Left colon (tissue), 2 donors: ENCODE results near the gene E2F3. TPM values are rescaled to one million over a fixed set of nuclear protein-coding genes. Genes with fewer than 3 reads are reported as not detected.
A peak's percentile ranks its signal among the peaks of the same experiment; 100 is the strongest.

Experiments used
- ATAC-seq: fragments of 200-7000 bp; cut with Tn5 transposase; one replicate; pipeline ENCODE4 v1.9.1; 2020; ENCODE audit warnings: mild to moderate bottlenecking, moderate library complexity
- DNase-seq, 2 donors: peaks; one replicate each; pipeline ENCODE4 v3.0.0-alpha.2; 2020
- intact Hi-C, 2 donors: fragments of 100-400 bp; cut with DNase I in 1 of 2; cut with micrococcal nuclease in 1 of 2; formaldehyde crosslinking; loops; one replicate each; pipeline versions ENCODE4 v1.11.2 to v1.14.0; 2022; cut with DNase I, micrococcal nuclease
- long read RNA-seq: library from polyadenylated mRNA; unstranded; transcript quantifications from one replicate; pipeline ENCODE4 v2.0.0, GENCODE V29; 2021
- total RNA-seq, 2 donors: library from RNA; stranded (reverse); fragmentation: NEBNext Ultra II Directional; extraction: Animal tissue kit (Norgen Biotek cat#: 25700); gene quantifications; one replicate each; pipeline ENCODE4 v1.2.1, GENCODE V29; 2021
- donor health status: DM: no; HTN: no; CAD: no.
- donor health status: DM: yes; HTN: yes; CAD: no.

The E2F3 gene
- total RNA-seq, result 1 to 10 TPM; 9.1 to 9.5 TPM
- long read RNA-seq, partial matches to known transcripts, result 0 of 3 reads
- long read RNA-seq, other reads (novel, unspliced or antisense), result 3 of 3 reads

- ATAC-seq, result peak; percentile 82
- DNase-seq, result peak; percentile 99 to 100
- intact Hi-C loops, result loop anchor here in 1 of 2 donors (10.0 kb wide), 1 partner anchor 123 kb away; no protein-coding TSS in a partner anchor
Observed at GRCh38 chr6:20401205-20402091, at the start of gene E2F3. E2F3 (plus strand) TSS chr6:20401879; CDS start chr6:20402233, 354 bp downstream.

- intact Hi-C loops, result no loop called here
- no peak for DNase-seq
- no peak for ATAC-seq
Observed at GRCh38 chr6:20352346-20352745, 49.3 kb upstream of the E2F3 start.

- DNase-seq, result no peak
- ATAC-seq, result no peak
- intact Hi-C loops, result no loop called here
Observed at GRCh38 chr6:20353134-20353533, 48.5 kb upstream of the E2F3 start.

GRCh38 chr6:20354366-20354765, 47.3 kb upstream of the E2F3 start:
- intact Hi-C loops, result no loop called here
- DNase-seq (no peak), ATAC-seq (no peak)

GRCh38 chr6:20360471-20361119, 41.1 kb upstream of the E2F3 start:
- intact Hi-C loops, result no loop called here
- ATAC-seq, result no peak
- DNase-seq, result no peak

- ATAC-seq, result no peak
- DNase-seq, result no peak
- intact Hi-C loops, result no loop called here
Observed at GRCh38 chr6:20362623-20363022, 39.1 kb upstream of the E2F3 start.

- ATAC-seq (no peak), DNase-seq (no peak)
- intact Hi-C loops, result no loop called here
Observed at GRCh38 chr6:20364327-20364726, 37.4 kb upstream of the E2F3 start.

GRCh38 chr6:20365456-20365855, 36.2 kb upstream of the E2F3 start:
- ATAC-seq (no peak), DNase-seq (no peak)
- intact Hi-C loops, result no loop called here

- ATAC-seq, result no peak
- DNase-seq, result peak in 1 of 2 donors; percentile 4
- intact Hi-C loops, result no loop called here
Observed at GRCh38 chr6:20366082-20366830, 35.4 kb upstream of the E2F3 start.

- DNase-seq (no peak), ATAC-seq (peak; percentile 73)
- intact Hi-C loops, result no loop called here
Observed at GRCh38 chr6:20367743-20368485, 33.8 kb upstream of the E2F3 start.

GRCh38 chr6:20370393-20370792, 31.3 kb upstream of the E2F3 start:
- intact Hi-C loops, result no loop called here
- DNase-seq (no peak), ATAC-seq (no peak)

- intact Hi-C loops, result no loop called here
- ATAC-seq, result no peak
- no peak for DNase-seq
Observed at GRCh38 chr6:20370801-20371200, 30.9 kb upstream of the E2F3 start.

- no peak for DNase-seq
- ATAC-seq, result no peak
- intact Hi-C loops, result no loop called here
Observed at GRCh38 chr6:20375436-20375835, 26.2 kb upstream of the E2F3 start.

GRCh38 chr6:20377623-20378265, 23.9 kb upstream of the E2F3 start:
- intact Hi-C loops, result no loop called here
- no peak for ATAC-seq
- DNase-seq, result no peak

- ATAC-seq (no peak), DNase-seq (no peak)
- intact Hi-C loops, result no loop called here
Observed at GRCh38 chr6:20379231-20379630, 22.4 kb upstream of the E2F3 start.

GRCh38 chr6:20386218-20386617, 15.5 kb upstream of the E2F3 start:
- ATAC-seq (no peak), DNase-seq (no peak)
- intact Hi-C loops, result no loop called here

- intact Hi-C loops, result no loop called here
- no peak for ATAC-seq
- no peak for DNase-seq
Observed at GRCh38 chr6:20389066-20389465, 12.6 kb upstream of the E2F3 start.

GRCh38 chr6:20393297-20393696, 8.4 kb upstream of the E2F3 start:
- DNase-seq (no peak), ATAC-seq (no peak)
- intact Hi-C loops, result no loop called here
